HG03521 (cell line): ENCODE data around the gene SLC6A3.

Experiments
- ATAC-seq: cut with Tn5 transposase; IDR thresholded peaks from one replicate; pipeline ENCODE4 v1.9.1; 2021; ENCODE audit warnings: mild to moderate bottlenecking, moderate library complexity; ENCODE audit not compliant: unreplicated experiment

SLC6A3 gene

GRCh38 chr5:1443171-1443570, 2.1 kb downstream of the SLC6A3 start:
- ATAC-seq, result no peak

GRCh38 chr5:1442222-1443145, 2.8 kb downstream of the SLC6A3 start:
- no peak for ATAC-seq

- no peak for ATAC-seq
Measured at GRCh38 chr5:1441166-1441865, 3.9 kb downstream of the SLC6A3 start.

GRCh38 chr5:1440098-1440493, 5.1 kb downstream of the SLC6A3 start:
- no peak for ATAC-seq

GRCh38 chr5:1439388-1440097, 5.7 kb downstream of the SLC6A3 start:
- no peak for ATAC-seq

- no peak for ATAC-seq
Measured at GRCh38 chr5:1438871-1439270, 6.4 kb downstream of the SLC6A3 start.

- no peak for ATAC-seq
Measured at GRCh38 chr5:1437876-1438559, 7.2 kb downstream of the SLC6A3 start.

- no peak for ATAC-seq
Measured at GRCh38 chr5:1437226-1437829, 7.9 kb downstream of the SLC6A3 start.

- ATAC-seq, result no peak
Measured at GRCh38 chr5:1436681-1437080, 8.6 kb downstream of the SLC6A3 start.

GRCh38 chr5:1436036-1436435, 9.2 kb downstream of the SLC6A3 start:
- ATAC-seq, result no peak

GRCh38 chr5:1435369-1435768, 9.9 kb downstream of the SLC6A3 start:
- ATAC-seq, result no peak

GRCh38 chr5:1432296-1432695, 12.9 kb downstream of the SLC6A3 start:
- no peak for ATAC-seq

- no peak for ATAC-seq
Measured at GRCh38 chr5:1431896-1432295, 13.3 kb downstream of the SLC6A3 start.

GRCh38 chr5:1431021-1431811, 14.0 kb downstream of the SLC6A3 start:
- no peak for ATAC-seq

- ATAC-seq, result no peak
Measured at GRCh38 chr5:1430121-1430795, 15.0 kb downstream of the SLC6A3 start.

GRCh38 chr5:1429496-1429895, 15.7 kb downstream of the SLC6A3 start:
- no peak for ATAC-seq

GRCh38 chr5:1429066-1429465, 16.2 kb downstream of the SLC6A3 start:
- ATAC-seq, result no peak

- ATAC-seq, result no peak
Measured at GRCh38 chr5:1428107-1428506, 17.1 kb downstream of the SLC6A3 start.

- ATAC-seq, result no peak
Measured at GRCh38 chr5:1424716-1425115, 20.5 kb downstream of the SLC6A3 start.
